GM19328 (cell line): Measurements from ENCODE around the gene SFT2D3.

ENCODE experiments used
- ATAC-seq: cut with Tn5 transposase; IDR thresholded peaks from one replicate; pipeline ENCODE4 v1.9.1; 2021; ENCODE audit warnings: mild to moderate bottlenecking, moderate library complexity; ENCODE audit not compliant: unreplicated experiment

SFT2D3 gene

DNA sequence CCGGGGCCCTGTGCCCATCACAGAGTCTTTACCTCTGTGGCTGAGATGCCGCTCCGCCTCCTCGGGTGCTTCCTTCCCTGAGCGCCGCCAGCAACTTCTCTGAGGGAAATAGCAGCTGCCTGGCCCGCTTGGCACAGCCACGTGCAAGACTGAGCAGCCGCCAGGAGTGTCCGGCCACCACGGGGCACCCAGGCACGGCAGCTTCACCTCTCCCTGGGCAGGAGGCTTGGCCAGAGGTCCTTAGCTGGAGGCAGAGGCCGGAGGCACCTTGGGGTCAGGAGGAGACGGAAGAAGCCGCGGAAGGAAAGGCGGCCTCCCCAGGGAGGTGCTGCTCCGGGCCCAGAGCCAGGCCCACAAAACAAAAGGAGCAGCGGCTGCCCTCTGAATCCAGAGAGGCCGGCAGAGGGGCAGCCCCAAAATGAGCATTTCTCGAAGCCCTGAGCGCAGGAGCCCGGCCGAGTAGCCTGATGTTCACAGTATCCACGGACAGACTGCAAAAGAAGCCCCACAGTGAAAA, 20.0 kb upstream of the SFT2D3 start:
- no peak for ATAC-seq

- no peak for ATAC-seq
These were observed 19.1 kb upstream of the SFT2D3 start for GRCh38 chr2:127681976-127682857.

DNA sequence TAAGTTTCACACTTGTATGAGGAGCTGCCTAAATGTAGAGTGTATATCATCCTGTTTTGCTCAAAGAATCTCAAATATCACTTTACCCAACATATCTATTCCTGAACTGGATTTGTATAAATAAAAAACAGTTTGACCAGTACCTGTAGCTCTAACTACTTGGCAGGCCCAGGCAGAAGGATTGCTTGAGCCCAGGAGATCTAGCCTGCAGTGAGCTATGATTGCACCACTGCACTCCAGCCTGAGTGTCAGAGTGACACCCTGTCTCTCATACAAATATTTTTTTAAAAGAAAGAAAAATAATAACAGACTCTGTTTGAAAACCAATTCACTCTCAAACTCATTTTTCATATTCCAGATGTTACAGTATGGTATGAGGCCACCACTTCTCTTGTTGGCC, 18.2 kb upstream of the SFT2D3 start:
- no peak for ATAC-seq

DNA sequence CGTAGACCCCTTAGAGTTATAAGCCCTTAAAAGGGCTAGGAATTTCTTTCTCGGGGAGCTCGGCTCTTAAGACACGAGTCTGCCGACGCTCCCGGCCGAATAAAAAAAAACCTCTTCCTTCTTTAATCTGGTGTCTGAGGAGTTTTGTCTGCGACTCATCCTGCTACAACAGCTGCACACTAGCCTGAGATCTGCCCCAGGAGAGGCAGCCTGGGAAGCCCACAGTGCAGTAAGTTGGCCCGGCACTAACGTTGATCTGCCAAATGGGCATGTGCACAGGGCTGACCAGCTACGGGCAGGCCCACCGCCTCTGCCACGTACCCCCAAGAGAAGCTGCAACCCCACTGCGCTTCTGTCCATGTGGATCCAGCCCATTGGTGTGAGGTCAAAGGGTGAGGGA, 17.5 kb upstream of the SFT2D3 start:
- no peak for ATAC-seq

DNA sequence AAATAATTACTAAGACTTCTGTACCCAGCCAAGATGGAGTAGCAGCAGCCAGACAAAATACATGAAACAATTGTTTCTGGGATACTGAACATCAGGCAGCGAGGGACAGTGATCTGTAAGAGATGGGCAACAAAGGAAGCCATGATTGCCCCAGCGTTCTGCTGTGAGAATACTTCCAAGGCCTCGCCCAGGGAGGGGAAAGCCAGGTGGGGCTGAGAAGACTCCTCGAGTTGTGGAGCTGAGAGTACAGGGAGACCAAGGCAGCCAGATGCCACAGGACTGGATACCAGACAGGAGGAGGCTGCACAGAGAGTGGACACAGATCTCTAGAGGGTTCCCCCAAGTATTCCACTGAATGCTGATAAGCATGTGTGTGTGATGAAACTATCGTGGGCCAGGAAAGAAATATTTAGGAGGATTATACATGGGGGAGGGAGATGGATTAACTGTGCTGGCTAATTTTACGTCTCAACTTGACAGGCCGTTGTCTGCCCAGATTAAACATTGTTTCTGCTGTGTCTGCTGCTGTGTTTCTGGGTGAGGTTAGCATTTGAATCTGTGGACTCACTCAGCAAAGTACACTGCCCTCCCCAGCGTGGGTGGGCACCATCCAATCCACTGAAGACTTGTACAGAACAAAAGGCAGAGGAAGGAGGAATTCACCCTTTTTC, 15.8 kb upstream of the SFT2D3 start:
- ATAC-seq, result no peak

- ATAC-seq, result no peak
These were observed 12.9 kb upstream of the SFT2D3 start for GRCh38 chr2:127688405-127688804.

DNA sequence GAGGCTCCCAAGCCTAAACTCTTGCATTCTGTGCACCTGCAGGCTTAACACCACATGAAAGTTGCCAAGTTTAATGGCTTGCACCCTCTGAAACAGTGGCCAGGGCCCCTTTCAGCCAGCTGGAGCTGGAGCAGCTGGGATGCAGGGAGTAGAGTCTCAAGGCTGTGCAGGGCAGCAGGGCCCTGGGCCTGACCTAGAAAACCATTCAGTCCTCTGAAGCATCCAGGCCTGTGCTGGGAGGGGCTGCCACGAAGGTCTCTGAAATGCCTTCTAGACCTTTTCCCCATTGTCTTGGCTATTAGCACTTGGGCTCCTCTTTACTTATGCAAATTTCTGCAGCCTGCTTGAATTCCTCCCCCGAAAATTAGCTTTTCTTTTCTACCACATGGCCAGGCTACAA, 10.6 kb upstream of the SFT2D3 start:
- ATAC-seq, result no peak

DNA sequence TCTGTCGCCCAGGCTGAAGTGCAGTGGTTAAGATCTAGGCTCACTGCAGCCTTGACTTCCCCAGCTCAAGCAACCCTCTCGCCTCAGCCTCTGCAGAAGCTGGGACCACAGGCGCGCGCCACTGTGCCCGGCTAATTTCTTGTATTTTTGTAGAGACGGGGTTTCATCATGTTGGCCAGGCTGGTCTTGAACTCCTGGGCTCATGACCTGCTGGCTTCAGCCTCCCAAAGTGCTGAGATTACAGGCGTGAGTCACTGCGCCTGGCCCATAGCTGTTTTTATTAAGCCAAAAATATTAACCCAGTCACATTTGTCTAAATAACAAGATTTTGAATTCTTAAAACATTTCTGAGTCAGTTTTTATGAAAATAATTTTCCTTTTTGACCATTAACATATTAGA, 6.3 kb upstream of the SFT2D3 start:
- no peak for ATAC-seq

DNA sequence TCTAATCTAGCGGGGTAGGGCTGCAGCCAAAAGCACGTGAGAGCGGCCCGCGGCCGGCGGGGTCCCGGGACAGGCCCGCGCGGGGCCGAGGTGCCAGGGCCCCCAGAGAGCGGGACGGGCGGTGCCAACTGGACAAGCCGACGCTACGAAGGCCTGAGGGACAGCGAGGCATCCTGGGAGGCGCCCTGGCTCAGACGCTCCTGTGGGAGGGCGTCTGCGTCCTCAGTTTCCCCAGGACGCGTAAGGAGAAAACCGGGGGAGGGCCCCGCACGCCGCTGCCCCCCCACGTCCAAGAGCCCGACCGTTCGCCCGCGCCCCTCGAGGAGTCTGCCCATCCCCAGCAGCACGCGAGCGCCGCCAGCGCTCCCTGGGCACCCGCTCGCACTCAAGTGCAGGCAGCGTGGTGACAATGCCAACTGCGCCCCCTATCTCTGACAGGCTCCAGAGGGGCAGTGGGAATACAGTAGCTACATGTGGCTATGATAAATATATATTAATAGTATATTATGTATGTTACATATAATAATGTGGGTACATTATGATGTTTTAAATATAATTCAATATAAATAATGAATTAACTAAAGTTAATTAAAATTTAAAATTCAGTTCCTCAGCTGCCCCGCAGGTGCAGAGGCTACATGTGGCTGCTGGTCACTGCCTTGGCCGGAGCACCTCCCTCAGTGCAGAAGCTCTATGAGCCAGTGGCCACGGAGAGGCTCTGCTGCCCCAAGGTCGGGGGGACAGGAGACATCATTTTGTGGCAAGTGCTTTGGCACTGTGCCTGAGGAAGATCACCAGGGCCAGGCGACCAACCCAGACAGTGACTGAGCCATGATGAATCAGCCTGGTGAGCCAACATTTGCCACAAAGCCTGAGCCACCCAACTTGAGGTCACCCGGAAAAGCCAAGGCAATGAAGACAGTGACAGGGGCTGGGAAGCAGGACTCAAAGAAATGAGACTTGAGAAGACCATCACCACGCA, 5.5 kb upstream of the SFT2D3 start:
- no peak for ATAC-seq

DNA sequence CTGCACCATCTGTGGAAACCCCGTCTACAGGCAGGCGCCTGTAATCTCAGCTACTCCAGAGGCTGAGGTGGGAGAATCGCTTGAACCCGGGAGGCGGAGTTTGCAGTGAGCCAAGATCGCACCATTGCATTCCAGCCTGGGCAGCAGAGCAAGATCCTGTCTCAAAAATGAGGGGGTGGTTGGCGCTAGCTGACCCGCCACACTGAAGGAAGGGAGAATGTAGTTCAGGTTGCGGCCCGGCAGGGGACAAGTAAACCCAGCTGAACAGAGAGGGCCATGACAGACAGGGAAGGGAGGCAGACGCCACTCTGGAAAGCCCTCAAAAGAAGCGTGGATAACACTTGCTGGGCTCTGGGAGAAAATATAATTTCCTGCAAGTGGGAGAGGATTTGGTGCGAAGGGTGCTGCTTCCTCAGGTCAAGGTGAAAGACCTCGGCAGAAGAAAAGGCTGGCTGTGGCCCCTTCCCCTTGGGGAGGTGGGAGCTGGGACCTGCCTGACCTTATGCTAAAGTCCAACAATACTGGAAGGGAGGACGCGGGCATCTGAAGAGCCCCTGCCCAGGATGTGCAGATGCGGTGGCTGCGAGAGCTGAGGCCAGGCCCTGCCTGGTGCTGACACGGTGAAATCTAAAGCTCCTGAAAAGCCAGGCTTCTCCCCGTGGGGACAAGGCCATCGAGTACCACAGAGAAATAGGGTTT, 3.7 kb upstream of the SFT2D3 start:
- ATAC-seq, result no peak

- ATAC-seq, result no peak
These were observed 2.5 kb upstream of the SFT2D3 start for GRCh38 chr2:127698553-127699355.

GRCh38 chr2:127700527-127701192, 637 bp upstream of the SFT2D3 start:
- peak; percentile 44 for ATAC-seq

DNA sequence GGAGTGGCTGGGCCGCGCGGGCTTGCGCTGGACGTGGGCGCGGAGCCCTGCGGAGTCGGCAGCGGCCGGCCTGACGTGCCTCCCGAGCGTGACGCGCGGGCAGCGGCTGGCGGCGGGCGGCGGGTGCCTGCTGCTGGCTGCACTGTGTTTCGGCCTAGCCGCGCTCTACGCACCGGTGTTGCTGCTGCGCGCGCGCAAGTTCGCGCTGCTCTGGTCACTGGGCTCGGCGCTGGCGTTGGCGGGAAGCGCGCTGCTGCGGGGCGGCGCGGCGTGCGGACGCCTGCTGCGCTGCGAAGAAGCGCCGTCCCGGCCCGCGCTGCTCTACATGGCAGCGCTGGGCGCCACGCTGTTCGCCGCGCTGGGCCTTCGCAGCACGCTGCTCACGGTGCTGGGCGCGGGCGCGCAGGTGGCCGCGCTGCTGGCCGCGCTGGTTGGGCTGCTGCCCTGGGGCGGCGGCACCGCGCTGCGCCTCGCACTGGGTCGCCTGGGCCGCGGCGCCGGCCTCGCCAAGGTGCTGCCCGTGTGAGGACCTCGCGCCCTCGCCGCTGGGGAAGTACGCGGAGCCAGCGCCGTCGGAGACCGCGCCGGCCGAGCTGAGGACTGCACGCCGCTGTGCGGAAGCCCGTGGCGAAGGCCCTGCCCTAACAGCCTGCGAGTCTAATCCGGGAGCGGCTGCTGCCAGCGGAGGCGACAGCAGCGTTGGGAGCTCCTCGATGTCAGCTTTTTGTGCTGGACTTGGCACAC, 526 bp downstream of the SFT2D3 start:
- ATAC-seq, result peak; percentile 41

DNA sequence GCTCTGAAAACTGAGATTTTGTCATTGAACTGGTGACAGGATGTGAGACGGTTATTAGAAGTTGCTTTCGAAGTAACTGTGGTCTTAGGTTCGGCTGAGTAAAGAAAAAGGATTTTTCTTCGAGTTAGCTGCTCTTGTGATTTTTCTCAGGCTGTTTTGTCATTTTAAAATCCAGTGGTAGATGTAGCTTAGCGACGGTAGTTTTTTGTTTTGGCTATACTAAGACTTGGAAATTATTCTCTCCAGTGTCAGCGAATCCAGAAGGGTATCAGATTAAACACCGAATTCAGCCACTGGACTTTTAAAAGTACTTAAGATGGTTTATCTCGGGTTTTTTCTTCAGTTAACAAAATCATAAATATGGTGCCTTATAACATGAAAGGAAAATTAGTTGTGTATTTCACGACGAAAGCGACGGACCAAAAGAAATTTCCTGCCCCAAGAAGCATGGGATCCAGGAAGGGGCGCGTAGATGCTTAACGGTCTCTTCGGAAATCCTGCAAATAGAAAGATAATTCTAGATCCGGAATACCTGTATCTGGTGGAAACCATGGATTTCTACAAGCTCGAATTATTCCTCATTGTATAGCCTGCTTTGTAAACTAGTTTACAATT, 1.2 kb downstream of the SFT2D3 start:
- ATAC-seq, result no peak

- ATAC-seq, result no peak
These were observed 2.0 kb downstream of the SFT2D3 start for GRCh38 chr2:127703282-127703681.

GRCh38 chr2:127704641-127705390, 3.5 kb downstream of the SFT2D3 start:
- ATAC-seq, result no peak

DNA sequence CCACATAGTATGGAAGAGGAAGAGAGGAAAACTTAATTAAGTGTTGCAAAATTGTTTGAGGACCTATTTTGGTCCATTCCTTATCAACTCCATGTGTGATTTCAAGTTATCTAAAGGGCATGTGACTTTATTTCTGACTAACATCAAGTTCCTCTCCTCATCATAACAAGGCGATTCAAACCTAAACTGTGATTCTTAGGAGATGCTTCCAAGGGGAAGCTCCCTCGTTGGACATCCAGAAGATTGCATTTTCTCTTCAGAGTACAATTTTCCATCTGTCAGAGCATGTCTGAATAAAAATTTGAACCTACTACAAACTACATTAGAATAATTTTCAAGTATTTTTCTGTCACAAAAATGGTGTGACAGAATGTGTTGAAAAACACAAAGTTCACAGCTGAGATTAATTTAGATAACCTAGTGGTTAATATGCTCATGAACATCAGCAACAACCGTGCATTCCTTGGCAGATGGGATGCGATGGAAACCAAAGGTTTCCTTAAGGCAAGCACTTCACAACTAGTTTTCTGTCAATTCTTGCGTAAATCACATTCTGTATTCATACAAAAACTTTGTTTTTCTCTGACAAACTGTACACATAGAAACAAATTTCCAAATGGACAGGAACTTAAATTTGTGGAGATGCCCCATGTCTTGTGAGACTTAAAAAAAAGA, 4.2 kb downstream of the SFT2D3 start:
- ATAC-seq, result no peak
